Esophagus muscularis mucosa (tissue), 4 donors: Measurements from ENCODE around the gene GMDS. TPM values are rescaled to one million over a fixed set of nuclear protein-coding genes. Genes with fewer than 3 reads are reported as not detected.

Experiments
- DNase-seq: peaks from one replicate; pipeline ENCODE4 v3.0.0-alpha.2; 2017; ENCODE audit errors: extremely low spot score
- H3K27ac ChIP-seq, 4 donors: fragments of 200-600 bp; sonication (generic); replicated peaks in 1 of 4; 1 replicate in 3 of 4; 2 replicates in 1 of 4; pipeline ENCODE4 v1.5.1; 2016 to 2019; ENCODE audit warnings: mild to moderate bottlenecking in 1 of 4
- H3K27me3 ChIP-seq, 4 donors: fragments of 200-600 bp; sonication (generic); one replicate each; pipeline versions ENCODE4 v1.5.1 to v1.6.0; 2016 to 2019
- H3K36me3 ChIP-seq, 4 donors: fragments of 200-600 bp; sonication (generic); one replicate each; pipeline ENCODE4 v1.5.1; 2016 to 2019
- H3K4me1 ChIP-seq, 4 donors: fragments of 200-600 bp; sonication (generic); one replicate each; pipeline ENCODE4 v1.5.1; 2016 to 2019
- H3K4me3 ChIP-seq, 4 donors: fragments of 200-600 bp; sonication (generic); 1 replicate in 2 of 4; 2 replicates in 2 of 4; pipeline ENCODE4 v1.5.1; 2016 to 2019; ENCODE audit warnings: mild to moderate bottlenecking in 4 of 4, moderate library complexity in 1 of 4
- H3K9me3 ChIP-seq, 4 donors: fragments of 200-600 bp; sonication (generic); 1 replicate in 3 of 4; 2 replicates in 1 of 4; pipeline ENCODE4 v1.5.1; 2016 to 2019
- CTCF ChIP-seq, 3 experiments: fragments of 200-600 bp in 2 of 3; fragments of 450-650 bp in 1 of 3; sonication (generic) in 2 of 3; IDR thresholded peaks; one replicate each; pipeline ENCODE4 v1.5.1; 2017 to 2019; ENCODE audit warnings: antibody characterized with exemption in 3 of 3, mild to moderate bottlenecking in 2 of 3, moderate library complexity in 1 of 3
- EP300 ChIP-seq: sonication (generic); formaldehyde crosslinking; IDR thresholded peaks from one replicate; pipeline ENCODE4 v1.6.1; 2017; ENCODE audit warnings: antibody characterized with exemption
- POLR2A ChIP-seq: fragments of 450-650 bp; IDR thresholded peaks from one replicate; pipeline ENCODE4 v1.6.1; 2017; ENCODE audit warnings: antibody characterized with exemption, moderate library complexity, mild to moderate bottlenecking, low read depth
- POLR2AphosphoS5 ChIP-seq, 2 donors: sonication (generic); formaldehyde crosslinking; IDR thresholded peaks; one replicate each; pipeline ENCODE4 v1.6.1; 2017; ENCODE audit warnings: antibody characterized with exemption in 2 of 2
- WGBS: methylation state at CpG from one replicate; pipeline ENCODE4 v1.1.5; 2018; 5-methylcytosine and 5-hydroxymethylcytosine counted together
- intact Hi-C: fragments of 100-400 bp; cut with DNase I; formaldehyde crosslinking; loops from one replicate; pipeline ENCODE4 v1.15.1; 2023
- total RNA-seq, 4 donors: library from RNA; depleted of rRNA; stranded (reverse); fragments of >200 nt; gene quantifications; one replicate each; pipeline versions ENCODE4 v1.1.0 to v1.2.1, GENCODE V29; 2016

The GMDS gene
- total RNA-seq, 4 donors from 2014 or later: 3.6 to 14.1 (median 6.0) TPM

- Histone ChIP-seq H3K4me3 (no peak overlapping the region), H3K27ac (no peak overlapping the region), H3K27me3 (no peaks in the 10 kb centered on the region), H3K4me1 (no peaks in the 10 kb centered on the region), H3K9me3 (no peaks in the 10 kb centered on the region), H3K36me3 (no peaks in the 10 kb centered on the region)
- TF ChIP-seq CTCF (IDR thresholded peaks at IDR 0.05) (no peak), POLR2A (no peak), POLR2AphosphoS5 (IDR thresholded peaks at IDR 0.05) (no peak), EP300 (no peak)
- intact Hi-C loops: loop anchor here (5.0 kb wide), 1 partner anchor 239 kb away; no protein-coding TSS in a partner anchor
- DNase-seq: no peak
- 90% methylated on average over 3 of the region's 3 CpGs for WGBS
Observed at GRCh38 chr6:2208468-2208867, 36.9 kb downstream of the GMDS start.

- Histone ChIP-seq H3K27me3 (no peaks in the 10 kb centered on the region), H3K9me3 (no peaks in the 10 kb centered on the region), H3K4me1 (peaks cover 0 to 5% (median 2%) of the 10 kb centered on the region in 4 donors), H3K27ac (no peak overlapping the region), H3K36me3 (no peaks in the 10 kb centered on the region), H3K4me3 (no peak overlapping the region)
- intact Hi-C loops: loop anchor here (5.0 kb wide), 1 partner anchor 242 kb away; no protein-coding TSS in a partner anchor
- WGBS: 97% methylated on average over 3 of the region's 3 CpGs
- TF ChIP-seq EP300 (no peak), POLR2AphosphoS5 (IDR thresholded peaks at IDR 0.05) (no peak), POLR2A (no peak), CTCF (IDR thresholded peaks at IDR 0.05) (no peak)
- DNase-seq: no peak
Observed at GRCh38 chr6:2205396-2205795, 40.0 kb downstream of the GMDS start.

- no peaks in the 10 kb centered on the region for H3K36me3 ChIP-seq
- H3K4me1 ChIP-seq: peaks cover 0 to 5% (median 2%) of the 10 kb centered on the region in 4 donors
- H3K4me3 ChIP-seq: no peak overlapping the region
- DNase-seq: no peak
- no peak overlapping the region for H3K27ac ChIP-seq
- intact Hi-C loops: no loop called here
- 84% methylated on average over 2 of the region's 2 CpGs for WGBS
- H3K27me3 ChIP-seq: no peaks in the 10 kb centered on the region
- TF ChIP-seq POLR2AphosphoS5 (IDR thresholded peaks at IDR 0.05) (no peak), POLR2A (no peak), CTCF (IDR thresholded peaks at IDR 0.05) (no peak), EP300 (no peak)
- H3K9me3 ChIP-seq: no peaks in the 10 kb centered on the region
Observed at GRCh38 chr6:2204272-2204671, 41.1 kb downstream of the GMDS start.

- peak overlapping the region in 1 of 4 donors; percentile 35 for H3K27ac ChIP-seq
- no peaks in the 10 kb centered on the region for H3K27me3 ChIP-seq
- DNase-seq: no peak
- no peaks in the 10 kb centered on the region for H3K36me3 ChIP-seq
- no peak overlapping the region for H3K4me3 ChIP-seq
- no peaks in the 10 kb centered on the region for H3K9me3 ChIP-seq
- intact Hi-C loops: no loop called here
- WGBS: 69% methylated on average over 3 of the region's 3 CpGs
- TF ChIP-seq POLR2A: no peak
- peaks cover 0 to 5% (median 2%) of the 10 kb centered on the region in 4 donors for H3K4me1 ChIP-seq
Observed at GRCh38 chr6:2203264-2203663, 42.1 kb downstream of the GMDS start.

GRCh38 chr6:2197984-2198383 lies 47.4 kb downstream of the GMDS start:
- DNase-seq: no peak
- Histone ChIP-seq H3K27me3 (no peaks in the 10 kb centered on the region), H3K27ac (no peak overlapping the region), H3K4me3 (no peak overlapping the region), H3K36me3 (no peaks in the 10 kb centered on the region), H3K9me3 (no peaks in the 10 kb centered on the region), H3K4me1 (peaks cover 4 to 11% (median 8%) of the 10 kb centered on the region in 4 donors)
- intact Hi-C loops: loop anchor here (2.0 to 10.0 kb wide), 2 partner anchors 437 to 593 kb away; no protein-coding TSS in a partner anchor
- TF ChIP-seq EP300 (no peak), CTCF (IDR thresholded peaks at IDR 0.05) (no peak), POLR2AphosphoS5 (IDR thresholded peaks at IDR 0.05) (no peak), POLR2A (no peak)
- 91% methylated on average over 4 of the region's 4 CpGs for WGBS
